ENCODE data around the gene UBXN6.
A peak's percentile ranks its signal among the peaks of the same experiment; 100 is the strongest.

UBXN6 gene

DNA sequence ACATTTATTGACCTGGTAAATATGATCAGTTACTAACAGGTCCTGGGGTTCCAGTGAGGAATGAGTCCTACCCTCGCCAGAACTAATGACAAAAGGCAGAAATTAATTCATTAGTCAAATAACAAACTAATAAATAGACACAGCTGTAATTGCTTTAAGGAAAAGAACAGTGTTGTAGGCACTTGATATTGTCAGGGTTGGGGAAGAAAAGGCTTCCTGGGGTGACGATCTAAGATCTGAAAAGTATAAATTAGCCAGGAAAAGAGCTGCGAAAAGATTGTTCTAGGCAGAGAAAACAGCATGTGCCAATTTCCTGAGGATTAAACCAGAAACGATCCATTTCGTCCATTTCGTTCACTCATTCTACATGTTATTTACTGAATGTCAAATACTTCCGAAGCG is 55.8 kb downstream of the UBXN6 start:
- H3K27me3 Mint-ChIP-seq (ENCODE audit: low read depth), result no peaks in the 10 kb centered on the region
- H3K36me3 Mint-ChIP-seq (ENCODE audit: low read depth), result peaks cover 15% of the 10 kb centered on the region
- peak overlapping the region; percentile 94 for H3K27ac Mint-ChIP-seq
- peak overlapping the region; percentile 79 for H3K4me3 Mint-ChIP-seq
- peaks cover 44% of the 10 kb centered on the region for H3K4me1 Mint-ChIP-seq (ENCODE audit: low read depth)
- H3K9me3 Mint-ChIP-seq, result no peaks in the 10 kb centered on the region

DNA sequence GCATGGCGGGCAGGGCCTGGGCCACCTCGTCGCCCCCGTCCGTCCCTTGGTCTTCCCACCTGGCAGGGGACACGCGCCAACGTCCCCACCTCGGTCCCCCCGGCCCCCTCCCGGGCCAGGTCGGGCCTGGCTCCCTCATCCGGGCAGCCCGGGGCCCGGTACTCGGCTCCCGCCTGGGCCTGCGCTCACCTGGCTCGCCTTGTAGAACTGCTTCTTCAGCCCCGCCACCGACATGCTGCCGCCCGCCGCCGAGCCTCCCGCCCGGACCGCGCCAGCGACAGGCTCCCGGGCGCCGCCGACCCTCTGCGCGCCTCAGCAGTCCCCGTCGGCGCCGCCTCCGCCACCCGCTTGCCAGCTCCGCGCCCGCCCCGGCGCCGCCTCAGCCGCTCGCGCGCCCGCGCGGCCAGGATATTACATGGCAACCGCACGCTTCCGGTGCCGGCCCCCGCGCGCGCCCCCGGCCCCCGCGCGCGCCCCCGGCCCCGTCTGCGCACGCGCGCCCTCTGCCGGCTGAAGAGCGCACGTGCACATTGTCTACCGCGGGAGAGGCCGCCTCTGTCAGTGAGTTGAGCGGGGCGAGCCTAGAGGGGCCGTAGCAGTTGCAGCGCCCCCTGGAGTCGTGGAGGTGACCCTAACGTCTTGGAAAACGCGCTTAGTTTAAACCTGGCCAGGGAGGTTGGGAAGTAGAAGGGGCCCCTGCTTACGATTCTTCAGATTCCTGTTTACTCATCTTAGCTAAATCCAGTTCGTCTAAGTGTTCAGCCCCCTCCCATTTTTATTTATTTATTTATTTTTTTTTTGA is 57.3 kb downstream of the UBXN6 start, which contains the start of gene SH3GL1:
SH3GL1 (minus strand) TSS at position 413 of the 802 bp plus-strand sequence; CDS start at position 234, 179 bp downstream.
- Mint-ChIP-seq H3K9me3 (no peaks in the 10 kb centered on the region), H3K4me1 (ENCODE audit: low read depth) (peaks cover 48% of the 10 kb centered on the region), H3K36me3 (ENCODE audit: low read depth) (peaks cover 19% of the 10 kb centered on the region), H3K27ac (peak within 1 kb of the TSS; percentile 94), H3K4me3 (peak within 1 kb of the TSS; percentile 92), H3K27me3 (ENCODE audit: low read depth) (no peaks in the 10 kb centered on the region)

- Mint-ChIP-seq H3K27me3 (ENCODE audit: low read depth) (no peaks in the 10 kb centered on the region), H3K4me3 (peak overlapping the region; percentile 92), H3K36me3 (ENCODE audit: low read depth) (peaks cover 19% of the 10 kb centered on the region), H3K9me3 (no peaks in the 10 kb centered on the region), H3K27ac (peak overlapping the region; percentile 87), H3K4me1 (ENCODE audit: low read depth) (peaks cover 50% of the 10 kb centered on the region)
Measured at GRCh38 chr19:4399812-4400134, 57.8 kb downstream of the UBXN6 start.

- Mint-ChIP-seq H3K36me3 (ENCODE audit: low read depth) (peaks cover 23% of the 10 kb centered on the region), H3K27ac (no peak overlapping the region), H3K4me3 (no peak overlapping the region), H3K27me3 (ENCODE audit: low read depth) (no peaks in the 10 kb centered on the region), H3K9me3 (no peaks in the 10 kb centered on the region), H3K4me1 (ENCODE audit: low read depth) (peaks cover 47% of the 10 kb centered on the region)
Measured at GRCh38 chr19:4396949-4397783, 60.4 kb downstream of the UBXN6 start.
